H9 (cell line): ENCODE results near the gene SMIM10L1. TPM values are rescaled to one million over a fixed set of nuclear protein-coding genes. Genes with fewer than 3 reads are reported as not detected.

Experiments used
- DNase-seq: peaks from one replicate; pipeline ENCODE4 v3.0.0-alpha.2; 2017
- H2AFZ ChIP-seq: one replicate; pipeline ENCODE4 v1.6.1; 2013; ENCODE audit warnings: mild to moderate bottlenecking, low read length, control low read depth, moderate library complexity
- H2AK5ac ChIP-seq: 2 replicates; pipeline ENCODE4 v1.6.1; 2013; ENCODE audit warnings: low read length, control low read depth, mixed read lengths; ENCODE audit not compliant: insufficient read length
- H2BK120ac ChIP-seq: one replicate; pipeline ENCODE4 v1.6.1; 2013; ENCODE audit warnings: low read depth, mild to moderate bottlenecking, low read length, control low read depth, inconsistent platforms; ENCODE audit not compliant: poor library complexity, severe bottlenecking
- H2BK12ac ChIP-seq: 2 replicates; pipeline ENCODE4 v1.6.1; 2013; ENCODE audit warnings: low read length, control low read depth, mixed read lengths, low read depth; ENCODE audit not compliant: insufficient read length
- H2BK15ac ChIP-seq: 2 replicates; pipeline ENCODE4 v1.6.1; 2013; ENCODE audit warnings: low read depth, low read length, control low read depth
- H2BK20ac ChIP-seq: one replicate; pipeline ENCODE4 v1.6.1; 2013; ENCODE audit warnings: low read depth, mild to moderate bottlenecking, low read length, control low read depth, inconsistent platforms; ENCODE audit not compliant: poor library complexity, severe bottlenecking
- H2BK5ac ChIP-seq: 2 replicates; pipeline ENCODE4 v1.6.1; 2013; ENCODE audit warnings: low read length, control low read depth, mixed read lengths; ENCODE audit not compliant: insufficient read length
- H3K14ac ChIP-seq: 2 replicates; pipeline ENCODE4 v1.6.1; 2013; ENCODE audit warnings: low read length, control low read depth; ENCODE audit not compliant: insufficient read depth
- H3K18ac ChIP-seq: 2 replicates; pipeline ENCODE4 v1.6.1; 2013; ENCODE audit warnings: low read depth, mild to moderate bottlenecking, mixed read lengths, low read length, control low read depth; ENCODE audit not compliant: insufficient read length
- H3K23ac ChIP-seq: 2 replicates; pipeline ENCODE4 v1.6.1; 2013; ENCODE audit warnings: low read length, control low read depth, mixed read lengths, low read depth; ENCODE audit not compliant: insufficient read length
- H3K23me2 ChIP-seq: 2 replicates; pipeline ENCODE4 v1.6.1; 2013; ENCODE audit warnings: low read depth, mild to moderate bottlenecking, mixed read lengths, low read length, control low read depth; ENCODE audit not compliant: insufficient read length, poor library complexity, severe bottlenecking
- H3K27ac ChIP-seq: 2 replicates; pipeline ENCODE4 v1.5.1; 2013; ENCODE audit warnings: low read length, control low read depth, mixed read lengths, low read depth; ENCODE audit not compliant: insufficient read length
- H3K27me3 ChIP-seq: 2 replicates; pipeline ENCODE4 v1.6.1; 2013; ENCODE audit warnings: low read length, control low read depth, inconsistent platforms; ENCODE audit not compliant: insufficient read depth
- H3K4ac ChIP-seq: 2 replicates; pipeline ENCODE4 v1.6.1; 2013; ENCODE audit warnings: low read depth, mild to moderate bottlenecking, control low read depth, inconsistent platforms, low read length, moderate library complexity
- H3K4me1 ChIP-seq: 2 replicates; pipeline ENCODE4 v1.6.1; 2013; ENCODE audit warnings: low read length, control low read depth, inconsistent platforms; ENCODE audit not compliant: insufficient read depth
- H3K4me2 ChIP-seq: 2 replicates; pipeline ENCODE4 v1.6.1; 2013; ENCODE audit warnings: low read length, control low read depth, mixed read lengths; ENCODE audit not compliant: insufficient read length, insufficient read depth
- H3K56ac ChIP-seq: 2 replicates; pipeline ENCODE4 v1.6.1; 2013; ENCODE audit warnings: low read depth, mild to moderate bottlenecking, mixed read lengths, low read length, control low read depth; ENCODE audit not compliant: insufficient read length
- H3K79me1 ChIP-seq: 2 replicates; pipeline ENCODE4 v1.6.1; 2013; ENCODE audit warnings: low read depth, mild to moderate bottlenecking, moderate library complexity, low read length, control low read depth, inconsistent platforms; ENCODE audit not compliant: insufficient read depth, poor library complexity, severe bottlenecking
- H3K79me2 ChIP-seq: 2 replicates; pipeline ENCODE4 v1.6.1; 2013; ENCODE audit warnings: low read length, control low read depth, inconsistent platforms; ENCODE audit not compliant: insufficient read depth
- H3K9ac ChIP-seq: 2 replicates; pipeline ENCODE4 v1.6.1; 2013; ENCODE audit warnings: low read length, control low read depth, mixed read lengths; ENCODE audit not compliant: insufficient read length; ENCODE audit errors: extremely low read depth
- H3K9me3 ChIP-seq: one replicate; pipeline ENCODE4 v1.6.1; 2013; ENCODE audit warnings: low read depth, low read length, inconsistent platforms; ENCODE audit not compliant: control insufficient read depth
- H3T11ph ChIP-seq: one replicate; pipeline ENCODE4 v1.6.1; 2013; ENCODE audit warnings: mild to moderate bottlenecking, low read length, control low read depth, inconsistent platforms
- H4K20me1 ChIP-seq: one replicate; pipeline ENCODE4 v1.6.1; 2013; ENCODE audit not compliant: control insufficient read depth, insufficient read length, insufficient read depth
- H4K5ac ChIP-seq: 2 replicates; pipeline ENCODE4 v1.6.1; 2013; ENCODE audit warnings: low read depth, mild to moderate bottlenecking, mixed read lengths, low read length, control low read depth; ENCODE audit not compliant: insufficient read length
- H4K8ac ChIP-seq: replicated peaks from 2 replicates; pipeline ENCODE4 v1.6.1; 2013; ENCODE audit warnings: low read length, control low read depth, mixed read lengths, low read depth; ENCODE audit not compliant: insufficient read length
- H4K91ac ChIP-seq: 2 replicates; pipeline ENCODE4 v1.6.1; 2013; ENCODE audit warnings: low read depth, mild to moderate bottlenecking, moderate library complexity, mixed read lengths, low read length, control low read depth; ENCODE audit not compliant: insufficient read length
- H3K27ac Mint-ChIP-seq, 3 experiments: 2 replicates in 2 of 3; 3 replicates in 1 of 3; pipeline ENCODE4 v1.8.0; 2020 to 2021; ENCODE audit warnings: mixed read lengths in 3 of 3, mild to moderate bottlenecking in 1 of 3, moderate library complexity in 1 of 3
- H3K27me3 Mint-ChIP-seq: 2 replicates; pipeline ENCODE4 v1.8.0; 2021; ENCODE audit warnings: low read depth, mild to moderate bottlenecking, moderate library complexity, mixed read lengths
- H3K36me3 Mint-ChIP-seq, 3 experiments: 2 replicates in 2 of 3; 3 replicates in 1 of 3; pipeline ENCODE4 v1.8.0; 2020 to 2021; ENCODE audit warnings: low read depth in 3 of 3, mixed read lengths in 3 of 3; ENCODE audit not compliant: insufficient read depth in 1 of 3
- H3K4me1 Mint-ChIP-seq, 2 experiments: 2 replicates each; pipeline ENCODE4 v1.8.0; 2020; ENCODE audit warnings: mixed read lengths in 2 of 2
- H3K4me3 Mint-ChIP-seq, 2 experiments: 2 replicates in 1 of 2; 3 replicates in 1 of 2; pipeline ENCODE4 v1.8.0; 2020 to 2021; ENCODE audit warnings: mild to moderate bottlenecking in 2 of 2, mixed read lengths in 2 of 2, moderate library complexity in 1 of 2
- H3K9me3 Mint-ChIP-seq, 2 experiments: 2 replicates in 1 of 2; 3 replicates in 1 of 2; pipeline ENCODE4 v1.8.0; 2020; ENCODE audit warnings: mild to moderate bottlenecking in 2 of 2, mixed read lengths in 2 of 2, moderate library complexity in 1 of 2
- WGBS: extraction: QIAGEN DNeasy Blood & Tissue Kit; methylation state at CpG from one replicate; pipeline ENCODE4 v1.1.7; 2013; ENCODE audit warnings: missing lambda C conversion rate, low lambda C conversion rate, mixed read lengths; ENCODE audit not compliant: insufficient read length; ENCODE audit errors: extremely low coverage; 5-methylcytosine and 5-hydroxymethylcytosine counted together
- total RNA-seq: library from RNA; stranded (reverse); gene quantifications from 2 replicates; pipeline ENCODE4 v1.2.1, GENCODE V29; 2021
- TF ChIP-seq, protein P1 (sequence below): fragments of 200-600 bp; sonication (generic); conservative IDR thresholded peaks from 3 replicates; pipeline ENCODE4 v1.8.0; 2021; ENCODE audit warnings: antibody characterized with exemption, mild to moderate bottlenecking

Gene SMIM10L1
- total RNA-seq, 1 experiment from 2014 or later, result 12.2 TPM

GRCh38 chr12:11136075-11136474 lies 34.9 kb upstream of the SMIM10L1 start:
- no peak overlapping the region for H3K4ac ChIP-seq
- no peak overlapping the region for H2BK15ac ChIP-seq
- H2BK12ac ChIP-seq, result no peak overlapping the region
- no peaks in the 10 kb centered on the region for H3K27me3 ChIP-seq
- H3K27ac Mint-ChIP-seq, result no peak overlapping the region
- no peak for DNase-seq
- no peak overlapping the region for H3K23ac ChIP-seq
- no peak overlapping the region for H4K8ac ChIP-seq
- H2BK20ac ChIP-seq, result no peak overlapping the region
- H3K9me3 ChIP-seq, result no peaks in the 10 kb centered on the region
- H4K5ac ChIP-seq, result no peak overlapping the region
- H3K56ac ChIP-seq, result no peak overlapping the region
- H3K23me2 ChIP-seq, result no peaks in the 10 kb centered on the region
- H3K4me1 Mint-ChIP-seq, result no peaks in the 10 kb centered on the region
- no peak overlapping the region for H2AK5ac ChIP-seq
- no peak overlapping the region for H3T11ph ChIP-seq
- no peak overlapping the region for H3K27ac ChIP-seq
- peaks cover 8 to 10% (median 8%) of the 10 kb centered on the region in 3 experiments; a peak in 5 of 7 replicates for H3K36me3 Mint-ChIP-seq
- no peak overlapping the region for H3K18ac ChIP-seq
- H2BK120ac ChIP-seq, result no peak overlapping the region
- no peak overlapping the region for H4K91ac ChIP-seq
- H3K79me2 ChIP-seq, result peaks cover 4% of the 10 kb centered on the region; the same call in 1 of the 2 replicates
- H3K9me3 Mint-ChIP-seq, result no peaks in the 10 kb centered on the region; a peak in 1 of 5 replicates
- peaks cover 2% of the 10 kb centered on the region for H3K79me1 ChIP-seq
- no CpG with 5 or more reads among the region's 2 CpGs for WGBS
- no peaks in the 10 kb centered on the region for H3K27me3 Mint-ChIP-seq
- TF ChIP-seq, protein P1, sequence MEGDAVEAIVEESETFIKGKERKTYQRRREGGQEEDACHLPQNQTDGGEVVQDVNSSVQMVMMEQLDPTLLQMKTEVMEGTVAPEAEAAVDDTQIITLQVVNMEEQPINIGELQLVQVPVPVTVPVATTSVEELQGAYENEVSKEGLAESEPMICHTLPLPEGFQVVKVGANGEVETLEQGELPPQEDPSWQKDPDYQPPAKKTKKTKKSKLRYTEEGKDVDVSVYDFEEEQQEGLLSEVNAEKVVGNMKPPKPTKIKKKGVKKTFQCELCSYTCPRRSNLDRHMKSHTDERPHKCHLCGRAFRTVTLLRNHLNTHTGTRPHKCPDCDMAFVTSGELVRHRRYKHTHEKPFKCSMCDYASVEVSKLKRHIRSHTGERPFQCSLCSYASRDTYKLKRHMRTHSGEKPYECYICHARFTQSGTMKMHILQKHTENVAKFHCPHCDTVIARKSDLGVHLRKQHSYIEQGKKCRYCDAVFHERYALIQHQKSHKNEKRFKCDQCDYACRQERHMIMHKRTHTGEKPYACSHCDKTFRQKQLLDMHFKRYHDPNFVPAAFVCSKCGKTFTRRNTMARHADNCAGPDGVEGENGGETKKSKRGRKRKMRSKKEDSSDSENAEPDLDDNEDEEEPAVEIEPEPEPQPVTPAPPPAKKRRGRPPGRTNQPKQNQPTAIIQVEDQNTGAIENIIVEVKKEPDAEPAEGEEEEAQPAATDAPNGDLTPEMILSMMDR, result no peak
- H3K4me2 ChIP-seq, result no peak overlapping the region
- no peaks in the 10 kb centered on the region for H3K4me1 ChIP-seq
- H2BK5ac ChIP-seq, result no peak overlapping the region
- no peaks in the 10 kb centered on the region for H4K20me1 ChIP-seq
- no peak overlapping the region for H3K9ac ChIP-seq
- H3K14ac ChIP-seq, result no peak overlapping the region
- H3K4me3 Mint-ChIP-seq, result no peak overlapping the region
- no peak overlapping the region for H2AFZ ChIP-seq
